ENCODE results near the gene HSPBP1.

HSPBP1 gene

DNA sequence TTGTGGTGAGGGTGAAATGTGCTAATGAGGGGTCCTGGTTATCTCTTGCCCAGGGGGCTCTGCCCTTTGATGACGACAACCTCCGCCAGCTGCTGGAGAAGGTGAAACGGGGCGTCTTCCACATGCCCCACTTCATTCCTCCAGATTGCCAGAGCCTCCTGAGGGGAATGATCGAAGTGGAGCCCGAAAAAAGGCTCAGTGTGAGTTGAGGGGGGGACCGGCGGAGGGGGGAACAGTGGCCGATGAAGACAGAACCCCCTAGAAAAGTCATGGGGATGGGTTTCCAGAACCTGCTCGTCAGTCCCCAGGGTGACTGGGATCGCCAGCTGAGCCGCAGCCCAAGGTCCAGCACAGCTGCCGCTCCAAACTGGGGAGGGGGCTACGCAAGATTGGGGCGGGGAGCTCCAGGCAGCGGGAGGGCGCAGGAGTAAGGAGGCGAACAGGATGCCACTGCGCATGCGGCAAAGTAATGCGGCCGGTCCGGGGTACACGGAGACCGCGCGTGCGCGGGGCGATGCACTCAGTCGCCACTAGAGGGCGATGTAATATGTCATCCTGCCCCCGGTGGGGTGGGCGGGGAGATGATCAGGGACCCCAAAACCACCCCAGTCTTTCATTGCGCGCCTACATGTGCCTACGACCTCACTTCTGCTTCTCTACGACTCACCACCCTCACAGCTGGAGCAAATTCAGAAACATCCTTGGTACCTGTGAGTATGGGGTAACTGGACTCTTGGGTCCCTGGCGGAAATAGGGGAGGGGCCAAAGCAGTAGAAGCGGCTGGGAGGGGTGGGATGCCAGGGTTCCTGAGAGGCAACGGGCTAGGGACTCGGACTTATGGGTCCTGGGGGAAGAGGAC lies 21.8 kb upstream of the HSPBP1 start:
- Histone ChIP-seq H3K4me3 (ENCODE audit: low read length) (no peak overlapping the region), H2AFZ (ENCODE audit: low read depth, low read length) (no peak overlapping the region), H3K9me3 (ENCODE audit: low read length) (peaks cover under 1% of the 10 kb centered on the region), H3K36me3 (ENCODE audit: insufficient read depth, low read length) (peaks cover 65% of the 10 kb centered on the region), H3K4me1 (ENCODE audit: insufficient read depth, low read length) (peaks cover 15% of the 10 kb centered on the region), H3K27me3 (ENCODE audit: insufficient read depth, low read length) (no peaks in the 10 kb centered on the region)

DNA sequence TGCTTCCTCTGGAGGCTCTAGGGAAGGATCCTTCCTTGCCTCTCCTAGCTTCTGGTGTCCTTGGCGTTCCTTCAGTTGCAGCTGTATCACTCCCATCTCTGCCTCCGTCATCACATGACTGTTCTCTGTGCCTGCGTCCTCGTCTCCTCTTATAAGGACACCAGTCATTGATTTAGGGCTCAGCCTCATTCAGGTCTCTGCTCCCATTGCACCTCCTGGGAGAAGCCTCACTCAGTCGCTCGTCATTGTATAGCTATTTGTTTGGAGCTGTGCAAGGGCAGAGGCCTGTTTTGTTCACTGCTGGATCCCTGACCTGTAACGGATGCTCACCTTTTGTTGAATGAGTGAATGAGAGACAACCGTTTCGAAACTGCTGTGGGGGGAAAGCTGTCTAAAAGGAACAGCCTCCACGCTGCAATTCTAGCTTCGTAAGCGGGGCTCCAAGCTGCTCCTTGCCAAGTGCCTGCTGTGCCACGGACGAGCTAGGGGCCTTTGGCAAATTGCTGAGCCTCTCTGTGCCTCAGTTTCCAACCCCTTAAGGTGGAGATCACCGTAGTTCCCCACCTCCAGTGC lies 21.1 kb upstream of the HSPBP1 start:
- no peaks in the 10 kb centered on the region for H3K9me3 ChIP-seq (ENCODE audit: low read length)
- H3K4me1 ChIP-seq (ENCODE audit: insufficient read depth, low read length): peaks cover 15% of the 10 kb centered on the region
- H3K4me3 ChIP-seq (ENCODE audit: low read length): no peak overlapping the region
- no peaks in the 10 kb centered on the region for H3K27me3 ChIP-seq (ENCODE audit: insufficient read depth, low read length)
- peaks cover 63% of the 10 kb centered on the region for H3K36me3 ChIP-seq (ENCODE audit: insufficient read depth, low read length)
- H2AFZ ChIP-seq (ENCODE audit: low read depth, low read length): no peak overlapping the region

DNA sequence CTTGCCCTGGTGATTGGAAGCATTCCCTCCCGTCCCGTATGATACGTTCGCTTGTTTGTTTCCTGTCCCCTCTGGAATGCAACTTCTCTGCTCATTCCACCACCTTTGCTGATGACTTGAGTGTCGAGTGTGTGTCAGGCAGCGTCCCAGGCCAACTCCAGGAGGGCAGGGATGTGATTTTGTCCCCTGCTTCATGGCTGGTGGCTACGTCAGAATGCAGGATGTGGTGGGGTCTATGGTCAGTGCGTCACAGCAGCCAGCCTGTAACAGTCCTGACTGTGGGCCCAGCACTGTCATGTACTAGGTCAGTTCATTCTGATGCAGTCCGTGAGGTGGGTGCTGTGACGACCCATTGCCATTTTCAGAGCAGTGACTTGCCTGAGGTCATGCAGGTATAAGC lies 20.1 kb upstream of the HSPBP1 start:
- H2AFZ ChIP-seq (ENCODE audit: low read depth, low read length): no peak overlapping the region
- H3K36me3 ChIP-seq (ENCODE audit: insufficient read depth, low read length): peaks cover 63% of the 10 kb centered on the region
- no peak overlapping the region for H3K4me3 ChIP-seq (ENCODE audit: low read length)
- peaks cover 15% of the 10 kb centered on the region for H3K4me1 ChIP-seq (ENCODE audit: insufficient read depth, low read length)
- no peaks in the 10 kb centered on the region for H3K27me3 ChIP-seq (ENCODE audit: insufficient read depth, low read length)
- no peaks in the 10 kb centered on the region for H3K9me3 ChIP-seq (ENCODE audit: low read length)

- peaks cover 55% of the 10 kb centered on the region for H3K36me3 ChIP-seq (ENCODE audit: insufficient read depth, low read length)
- peaks cover 15% of the 10 kb centered on the region for H3K4me1 ChIP-seq (ENCODE audit: insufficient read depth, low read length)
These were observed 17.4 kb upstream of the HSPBP1 start for GRCh38 chr19:55297267-55297666.

DNA sequence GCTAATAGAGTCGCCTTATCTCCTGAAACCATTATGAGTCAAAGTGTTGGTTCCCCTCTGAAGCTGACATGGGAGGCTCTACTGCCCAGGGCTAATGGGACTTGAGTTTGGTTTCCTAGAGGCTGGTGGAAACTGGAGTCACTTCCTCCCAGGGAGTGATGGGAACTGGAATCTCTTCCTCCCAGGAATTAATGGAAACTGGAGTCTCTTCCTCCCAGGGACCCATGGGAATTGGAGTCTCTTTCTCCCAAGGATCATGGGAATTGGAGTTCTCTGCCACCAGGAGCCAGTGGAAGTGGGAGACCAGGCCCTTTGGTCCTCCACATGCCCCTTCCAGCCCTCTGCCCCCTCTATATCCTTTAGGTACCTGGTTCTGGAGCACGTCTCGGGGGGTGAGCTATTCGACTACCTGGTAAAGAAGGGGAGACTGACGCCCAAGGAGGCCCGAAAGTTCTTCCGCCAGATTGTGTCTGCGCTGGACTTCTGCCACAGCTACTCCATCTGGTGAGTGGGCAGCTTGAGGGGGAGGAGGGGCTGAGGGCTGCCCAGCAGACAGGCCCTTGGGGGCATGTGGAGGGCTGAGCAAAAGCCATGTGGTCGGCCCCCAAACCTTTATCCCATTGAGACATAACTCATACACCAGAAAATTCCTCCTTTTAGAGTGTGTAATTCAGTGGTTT lies 9.3 kb upstream of the HSPBP1 start:
- H3K4me1 ChIP-seq (ENCODE audit: insufficient read depth, low read length): peaks cover 11% of the 10 kb centered on the region
- H3K27me3 ChIP-seq (ENCODE audit: insufficient read depth, low read length): no peaks in the 10 kb centered on the region
- no peak overlapping the region for H2AFZ ChIP-seq (ENCODE audit: low read depth, low read length)
- H3K36me3 ChIP-seq (ENCODE audit: insufficient read depth, low read length): peaks cover 43% of the 10 kb centered on the region
- H3K4me3 ChIP-seq (ENCODE audit: low read length): no peak overlapping the region
- H3K9me3 ChIP-seq (ENCODE audit: low read length): no peaks in the 10 kb centered on the region

More at GRCh38 chr19:55297267-55297666, 17.4 kb upstream of the HSPBP1 start:
- H3K27me3 ChIP-seq (ENCODE audit: insufficient read depth, low read length): no peaks in the 10 kb centered on the region
- H2AFZ ChIP-seq (ENCODE audit: low read depth, low read length): no peak overlapping the region
- H3K4me3 ChIP-seq (ENCODE audit: low read length): no peak overlapping the region
- no peaks in the 10 kb centered on the region for H3K9me3 ChIP-seq (ENCODE audit: low read length)

DNA sequence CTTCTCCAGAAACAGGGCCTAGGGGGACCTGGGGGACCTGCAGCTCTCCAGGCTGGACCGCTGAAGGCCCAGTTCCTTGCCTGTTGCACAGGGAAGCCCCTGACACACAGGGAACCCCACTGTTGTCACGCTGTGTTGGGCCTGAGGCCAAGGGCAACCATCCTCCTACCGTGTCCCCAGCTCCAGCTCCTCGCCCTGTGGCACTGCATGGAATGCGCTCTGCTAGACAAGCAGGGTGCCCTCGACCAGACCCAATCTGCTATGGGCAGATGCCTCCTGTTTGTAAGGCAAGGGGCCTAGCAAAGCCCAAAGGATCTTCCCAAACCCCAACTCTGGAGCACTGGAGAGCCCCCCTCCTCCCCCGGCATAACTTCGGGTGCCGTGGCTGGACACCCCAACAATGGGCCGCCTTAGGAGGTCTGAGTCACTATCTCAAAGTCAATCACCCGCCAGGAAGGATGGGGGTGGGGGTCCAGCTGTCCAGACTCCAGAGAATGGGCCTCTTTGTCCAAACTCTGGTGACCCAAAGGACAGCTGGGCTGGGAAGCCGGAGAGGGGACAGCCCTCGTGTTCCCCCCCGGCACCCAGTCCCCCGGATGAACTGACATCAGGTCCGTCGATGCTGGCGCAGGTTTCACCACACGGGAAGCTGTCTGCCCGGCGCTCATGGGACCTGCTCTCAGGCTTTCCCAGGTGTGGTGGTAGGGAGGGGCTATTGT lies 7.6 kb upstream of the HSPBP1 start:
- H3K4me3 ChIP-seq (ENCODE audit: low read length): no peak overlapping the region
- no peak overlapping the region for H2AFZ ChIP-seq (ENCODE audit: low read depth, low read length)
- H3K9me3 ChIP-seq (ENCODE audit: low read length): no peaks in the 10 kb centered on the region
- peaks cover 16% of the 10 kb centered on the region for H3K4me1 ChIP-seq (ENCODE audit: insufficient read depth, low read length)
- H3K36me3 ChIP-seq (ENCODE audit: insufficient read depth, low read length): peaks cover 34% of the 10 kb centered on the region
- no peaks in the 10 kb centered on the region for H3K27me3 ChIP-seq (ENCODE audit: insufficient read depth, low read length)

- H3K4me3 ChIP-seq (ENCODE audit: low read length): peak overlapping the region; percentile 58
These were observed 5.5 kb upstream of the HSPBP1 start for GRCh38 chr19:55285229-55285890.

GRCh38 chr19:55284405-55285058 lies 4.6 kb upstream of the HSPBP1 start:
- H3K4me1 ChIP-seq (ENCODE audit: insufficient read depth, low read length): peaks cover 23% of the 10 kb centered on the region
- H3K9me3 ChIP-seq (ENCODE audit: low read length): no peaks in the 10 kb centered on the region
- H2AFZ ChIP-seq (ENCODE audit: low read depth, low read length): no peak overlapping the region
- peaks cover 25% of the 10 kb centered on the region for H3K36me3 ChIP-seq (ENCODE audit: insufficient read depth, low read length)
- peak overlapping the region; percentile 58 for H3K4me3 ChIP-seq (ENCODE audit: low read length)
- H3K27me3 ChIP-seq (ENCODE audit: insufficient read depth, low read length): no peaks in the 10 kb centered on the region

More at GRCh38 chr19:55285229-55285890, 5.5 kb upstream of the HSPBP1 start:
- no peak overlapping the region for H2AFZ ChIP-seq (ENCODE audit: low read depth, low read length)
- H3K9me3 ChIP-seq (ENCODE audit: low read length): no peaks in the 10 kb centered on the region
- H3K4me1 ChIP-seq (ENCODE audit: insufficient read depth, low read length): peaks cover 23% of the 10 kb centered on the region
- H3K27me3 ChIP-seq (ENCODE audit: insufficient read depth, low read length): no peaks in the 10 kb centered on the region
- H3K36me3 ChIP-seq (ENCODE audit: insufficient read depth, low read length): peaks cover 29% of the 10 kb centered on the region

DNA sequence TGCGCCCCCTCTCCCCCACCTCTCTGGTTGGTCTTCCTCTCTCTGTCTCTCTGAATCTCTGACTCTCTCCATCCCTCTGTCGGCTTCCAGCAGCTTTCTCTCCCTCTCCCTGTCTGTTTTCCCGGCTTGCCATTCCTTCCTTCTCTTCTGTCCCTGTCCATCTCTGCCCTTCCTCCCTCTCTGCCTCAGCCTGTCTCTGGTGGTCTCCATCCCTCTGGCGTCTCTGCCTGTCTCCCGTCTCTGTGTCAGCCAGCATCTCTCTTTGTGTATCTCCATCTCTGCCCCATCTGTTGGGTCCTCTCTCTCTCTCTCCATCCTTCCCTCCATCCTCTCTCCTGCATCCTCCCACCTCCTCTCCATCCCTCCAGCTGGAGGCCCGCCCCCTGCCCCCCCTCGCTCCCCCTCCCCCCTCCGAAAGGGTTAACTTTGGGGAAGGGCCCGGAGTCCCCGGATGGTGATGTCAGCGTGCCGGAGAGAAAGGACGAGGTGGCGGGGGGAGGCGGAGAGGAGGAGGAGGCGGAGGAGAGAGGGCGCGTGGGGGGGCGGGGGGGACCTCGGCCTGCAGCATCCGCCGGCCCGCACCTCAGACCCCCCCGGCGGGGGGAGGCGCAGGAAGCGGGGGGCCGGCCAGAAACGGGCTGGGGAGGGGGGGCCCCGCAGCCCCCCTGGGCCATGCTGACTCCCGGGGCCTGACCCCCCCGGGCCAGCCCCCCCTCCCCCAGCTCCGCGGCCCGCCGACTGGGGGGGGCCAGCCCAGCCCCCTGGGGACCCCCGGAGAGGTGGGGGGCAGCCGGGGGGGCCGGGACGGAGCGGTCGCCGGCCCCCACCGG lies 3.9 kb upstream of the HSPBP1 start, which contains the start of gene BRSK1:
BRSK1 (plus strand) TSS at position 450 of the 830 bp plus-strand sequence. CDS start 446 bp downstream, outside the sequence.
- Histone ChIP-seq H3K4me3 (ENCODE audit: low read length) (peak within 1 kb of the TSS; percentile 58), H2AFZ (ENCODE audit: low read depth, low read length) (peak within 1 kb of the TSS; percentile 76), H3K27me3 (ENCODE audit: insufficient read depth, low read length) (no peaks in the 10 kb centered on the region), H3K4me1 (ENCODE audit: insufficient read depth, low read length) (peaks cover 28% of the 10 kb centered on the region), H3K9me3 (ENCODE audit: low read length) (no peaks in the 10 kb centered on the region), H3K36me3 (ENCODE audit: insufficient read depth, low read length) (peaks cover 17% of the 10 kb centered on the region)

DNA sequence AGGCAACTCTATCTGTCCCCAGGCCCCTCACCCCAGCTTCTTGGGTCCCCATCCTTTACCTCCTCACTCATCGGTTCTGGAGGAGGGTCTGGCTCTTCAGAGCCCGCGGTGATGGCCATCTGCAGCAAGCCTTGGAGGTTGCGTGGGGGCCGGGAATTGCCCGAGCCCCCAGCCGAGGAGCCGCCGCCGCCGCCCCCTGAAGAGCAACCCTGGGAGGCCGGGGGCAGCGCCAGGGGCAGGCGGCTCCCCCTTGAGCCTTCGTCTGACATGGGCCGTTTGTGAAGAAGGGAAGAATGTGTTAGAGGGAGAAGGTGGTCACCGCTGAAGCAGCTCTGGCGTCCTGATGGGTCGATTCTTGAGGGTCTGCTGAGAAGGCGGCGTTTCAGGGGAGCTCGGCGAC lies 570 bp downstream of the HSPBP1 start:
- Histone ChIP-seq H3K4me3 (ENCODE audit: low read length) (peak overlapping the region; percentile 66), H3K36me3 (ENCODE audit: insufficient read depth, low read length) (peaks cover 6% of the 10 kb centered on the region), H2AFZ (ENCODE audit: low read depth, low read length) (no peak overlapping the region), H3K9me3 (ENCODE audit: low read length) (no peaks in the 10 kb centered on the region), H3K27me3 (ENCODE audit: insufficient read depth, low read length) (no peaks in the 10 kb centered on the region), H3K4me1 (ENCODE audit: insufficient read depth, low read length) (peaks cover 18% of the 10 kb centered on the region)

DNA sequence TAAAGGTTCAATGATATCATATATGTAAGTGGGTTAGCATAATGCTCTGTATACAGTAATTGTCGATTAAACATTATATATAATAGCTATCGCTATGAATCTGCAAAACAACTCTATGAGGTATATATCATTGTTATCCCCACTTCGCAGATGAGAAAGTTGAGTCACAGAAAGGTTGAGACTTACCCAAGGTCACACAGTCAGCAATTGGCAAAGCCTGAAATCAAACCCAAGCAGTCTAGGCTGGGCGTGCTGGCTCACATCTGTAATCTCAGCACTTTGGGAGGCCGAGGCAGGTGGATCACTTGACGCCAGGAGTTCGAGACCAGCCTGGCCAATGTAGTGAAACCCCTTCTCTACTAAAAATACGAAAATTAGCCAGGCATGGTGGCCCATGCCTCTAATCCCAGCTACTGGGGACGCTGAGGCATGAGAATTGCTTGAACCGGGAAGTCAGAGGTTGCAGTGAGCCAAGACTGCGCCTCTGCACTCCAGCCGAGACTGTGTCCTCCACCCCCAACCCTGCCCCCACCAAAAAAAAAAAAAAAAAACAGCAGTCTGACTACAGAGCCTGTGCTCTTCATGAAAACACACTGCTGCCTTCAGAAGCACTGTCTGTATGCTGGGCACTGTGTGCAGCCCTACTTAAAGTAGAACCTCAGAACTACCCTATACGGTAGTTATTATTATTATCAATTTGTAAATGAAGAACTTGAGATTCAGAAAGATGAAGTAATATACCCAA lies 1.3 kb downstream of the HSPBP1 start:
- Histone ChIP-seq H3K4me1 (ENCODE audit: insufficient read depth, low read length) (peaks cover 17% of the 10 kb centered on the region), H3K36me3 (ENCODE audit: insufficient read depth, low read length) (peaks cover 9% of the 10 kb centered on the region), H3K9me3 (ENCODE audit: low read length) (no peaks in the 10 kb centered on the region), H3K4me3 (ENCODE audit: low read length) (peak overlapping the region; percentile 66), H3K27me3 (ENCODE audit: insufficient read depth, low read length) (no peaks in the 10 kb centered on the region), H2AFZ (ENCODE audit: low read depth, low read length) (no peak overlapping the region)
